Ishikawa (cell line): ENCODE results near the gene PER2.
A peak's percentile ranks its signal among the peaks of the same experiment; 100 is the strongest.

Experiments used
- CREB1 ChIP-seq: IDR thresholded peaks from 2 replicates; pipeline ENCODE4 v1.6.1; 2012; ENCODE audit warnings: low read depth
- EP300 ChIP-seq: IDR thresholded peaks from 2 replicates; pipeline ENCODE4 v1.6.1; 2012; ENCODE audit warnings: borderline replicate concordance
- FOXM1 ChIP-seq: IDR thresholded peaks from 2 replicates; pipeline ENCODE4 v1.6.1; 2012; ENCODE audit warnings: low read depth, borderline replicate concordance
- RAD21 ChIP-seq: IDR thresholded peaks from 2 replicates; pipeline ENCODE4 v1.6.1; 2012; ENCODE audit warnings: low read depth
- TAF1 ChIP-seq: IDR thresholded peaks from 2 replicates; pipeline ENCODE4 v1.6.1; 2012; ENCODE audit warnings: low read depth, mild to moderate bottlenecking
- TCF12 ChIP-seq: IDR thresholded peaks from 2 replicates; pipeline ENCODE4 v1.6.1; 2012; ENCODE audit warnings: low read depth
- YY1 ChIP-seq: IDR thresholded peaks from 2 replicates; pipeline ENCODE4 v1.6.1; 2012; ENCODE audit warnings: low read depth
- TF ChIP-seq, protein P1 (sequence below): IDR thresholded peaks from 2 replicates; pipeline ENCODE4 v1.6.1; 2012; ENCODE audit warnings: low read depth, mild to moderate bottlenecking

DNA sequence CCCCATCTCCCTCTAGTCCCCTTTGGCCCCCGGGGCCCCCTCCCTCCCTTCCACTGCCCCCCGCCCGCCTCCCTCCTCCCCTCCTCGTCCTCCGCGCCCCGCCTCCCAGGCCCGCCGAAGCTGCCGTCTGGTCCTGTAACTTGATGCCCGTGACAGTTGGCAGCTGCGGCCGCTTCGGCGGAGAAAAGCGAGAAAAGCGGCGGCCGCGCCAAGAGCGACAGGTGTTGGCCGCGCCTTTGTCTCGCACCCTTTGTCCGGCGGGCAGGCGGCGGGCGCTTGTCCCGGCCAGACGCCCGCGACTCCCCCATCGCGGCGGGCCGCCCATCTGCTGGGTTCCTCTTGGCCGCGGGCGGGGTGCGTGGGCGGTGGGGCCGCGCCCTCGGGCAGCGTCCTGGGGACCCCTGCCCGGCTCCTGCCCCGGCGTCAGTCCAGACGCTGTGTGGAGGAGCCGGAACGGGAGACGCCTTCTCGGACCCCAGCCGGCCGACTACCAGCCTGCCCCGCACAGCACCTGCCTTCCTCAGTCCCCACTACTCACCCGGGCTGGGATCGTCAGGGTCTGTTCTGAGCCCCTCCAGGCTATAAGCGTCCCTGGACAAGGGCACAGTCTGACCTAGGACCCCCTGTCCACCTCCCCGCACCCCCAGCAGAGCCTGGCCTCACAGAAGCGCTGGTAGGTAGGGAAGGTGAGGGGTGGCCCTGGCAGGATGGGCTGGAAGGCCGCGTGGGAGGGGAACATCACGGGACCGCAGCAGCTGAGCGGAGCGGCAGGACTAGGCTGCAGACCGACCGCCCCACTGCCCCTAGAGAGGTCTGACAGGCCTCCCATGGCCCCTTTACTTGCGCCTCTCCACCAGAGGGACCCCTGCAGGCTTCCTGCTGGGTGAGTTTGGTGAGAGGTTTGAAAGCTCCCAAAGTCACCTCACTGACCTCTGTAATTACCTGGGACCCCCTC, 47.4 kb downstream of the PER2 start:
- no peak for TF ChIP-seq YY1
- peak; percentile 54; the same call in 1 of the 2 replicates for TF ChIP-seq TCF12
- TF ChIP-seq, protein P1, sequence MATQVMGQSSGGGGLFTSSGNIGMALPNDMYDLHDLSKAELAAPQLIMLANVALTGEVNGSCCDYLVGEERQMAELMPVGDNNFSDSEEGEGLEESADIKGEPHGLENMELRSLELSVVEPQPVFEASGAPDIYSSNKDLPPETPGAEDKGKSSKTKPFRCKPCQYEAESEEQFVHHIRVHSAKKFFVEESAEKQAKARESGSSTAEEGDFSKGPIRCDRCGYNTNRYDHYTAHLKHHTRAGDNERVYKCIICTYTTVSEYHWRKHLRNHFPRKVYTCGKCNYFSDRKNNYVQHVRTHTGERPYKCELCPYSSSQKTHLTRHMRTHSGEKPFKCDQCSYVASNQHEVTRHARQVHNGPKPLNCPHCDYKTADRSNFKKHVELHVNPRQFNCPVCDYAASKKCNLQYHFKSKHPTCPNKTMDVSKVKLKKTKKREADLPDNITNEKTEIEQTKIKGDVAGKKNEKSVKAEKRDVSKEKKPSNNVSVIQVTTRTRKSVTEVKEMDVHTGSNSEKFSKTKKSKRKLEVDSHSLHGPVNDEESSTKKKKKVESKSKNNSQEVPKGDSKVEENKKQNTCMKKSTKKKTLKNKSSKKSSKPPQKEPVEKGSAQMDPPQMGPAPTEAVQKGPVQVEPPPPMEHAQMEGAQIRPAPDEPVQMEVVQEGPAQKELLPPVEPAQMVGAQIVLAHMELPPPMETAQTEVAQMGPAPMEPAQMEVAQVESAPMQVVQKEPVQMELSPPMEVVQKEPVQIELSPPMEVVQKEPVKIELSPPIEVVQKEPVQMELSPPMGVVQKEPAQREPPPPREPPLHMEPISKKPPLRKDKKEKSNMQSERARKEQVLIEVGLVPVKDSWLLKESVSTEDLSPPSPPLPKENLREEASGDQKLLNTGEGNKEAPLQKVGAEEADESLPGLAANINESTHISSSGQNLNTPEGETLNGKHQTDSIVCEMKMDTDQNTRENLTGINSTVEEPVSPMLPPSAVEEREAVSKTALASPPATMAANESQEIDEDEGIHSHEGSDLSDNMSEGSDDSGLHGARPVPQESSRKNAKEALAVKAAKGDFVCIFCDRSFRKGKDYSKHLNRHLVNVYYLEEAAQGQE = no peak
- TF ChIP-seq FOXM1 = no peak
- no peak for TF ChIP-seq CREB1
- no peak for TF ChIP-seq TAF1
- TF ChIP-seq EP300 = no peak
- TF ChIP-seq RAD21 = no peak
